HepG2 (cell line): ENCODE measurements around the gene KCNS1. TPM values are rescaled to one million over a fixed set of nuclear protein-coding genes. Genes with fewer than 3 reads are reported as not detected.

Experiments used
- CHD4 ChIP-seq: fragments of 200-600 bp; sonication (generic); IDR thresholded peaks from 2 replicates; pipeline ENCODE4 v1.7.0; 2017; ENCODE audit warnings: mild to moderate bottlenecking, low read length, borderline replicate concordance
- ELF1 ChIP-seq: sonication (generic); formaldehyde crosslinking; IDR thresholded peaks from 2 replicates; pipeline ENCODE4 v1.4.0; 2020; ENCODE audit warnings: missing genetic modification reagents
- KDM5B ChIP-seq: sonication (generic); formaldehyde crosslinking; IDR thresholded peaks from 2 replicates; pipeline ENCODE4 v1.4.0; 2020; ENCODE audit warnings: missing genetic modification reagents, mild to moderate bottlenecking, borderline replicate concordance
- KLF15 ChIP-seq: sonication (generic); formaldehyde crosslinking; IDR thresholded peaks from 2 replicates; pipeline ENCODE4 v1.8.1; 2023; ENCODE audit warnings: borderline replicate concordance, mild to moderate bottlenecking, inconsistent platforms, missing genetic modification reagents, mixed read lengths
- NAIF1 ChIP-seq: sonication (generic); formaldehyde crosslinking; IDR thresholded peaks from 2 replicates; pipeline ENCODE4 v1.5.0; 2020; ENCODE audit warnings: mild to moderate bottlenecking, missing genetic modification reagents, borderline replicate concordance
- RCOR2 ChIP-seq: IDR thresholded peaks from 2 replicates; pipeline ENCODE4 v1.6.1; 2016; ENCODE audit warnings: missing biosample characterization, missing genetic modification reagents
- SALL2 ChIP-seq: sonication (generic); formaldehyde crosslinking; IDR thresholded peaks from 2 replicates; pipeline ENCODE4 v1.8.1; 2023; ENCODE audit warnings: mild to moderate bottlenecking, missing genetic modification reagents, inconsistent platforms
- SKI ChIP-seq: fragments of 450-650 bp; IDR thresholded peaks from one replicate; pipeline ENCODE4 v1.6.1; 2018; ENCODE audit warnings: mild to moderate bottlenecking; ENCODE audit not compliant: partially characterized antibody
- ZNF773 ChIP-seq: sonication (generic); formaldehyde crosslinking; IDR thresholded peaks from 2 replicates; pipeline ENCODE4 v1.4.0; 2020; ENCODE audit warnings: missing genetic modification reagents, borderline replicate concordance
- polyA plus RNA-seq, 8 experiments: library from polyadenylated mRNA; depleted of rRNA in 3 of 8; stranded (reverse) in 7 of 8; unstranded in 1 of 8; fragments of >200 nt; fragmentation: Illumina TruSeq in 4 of 8; extraction: Trizol in 4 of 8; gene quantifications; 2 replicates each; pipeline versions ENCODE4 v1.2.1 to v1.2.3, GENCODE V29; 2011 to 2016; ENCODE audit warnings: low read depth in 4 of 8, missing spikeins in 1 of 8, mixed read lengths in 1 of 8; ENCODE audit not compliant: insufficient read depth in 1 of 8
- total RNA-seq, 5 experiments: library from RNA; depleted of rRNA; stranded (reverse); fragments of >200 nt; fragmentation: Illumina TruSeq; extraction: Trizol; gene quantifications; 2 replicates each; pipeline ENCODE4 v1.2.3, GENCODE V29; 2016; ENCODE audit warnings: low read depth in 1 of 5
- TF ChIP-seq, protein P1 (sequence below), 2 experiments: fragments of 450-650 bp in 1 of 2; sonication (generic) in 1 of 2; formaldehyde crosslinking in 1 of 2; IDR thresholded peaks; 2 replicates each; pipeline versions ENCODE4 v1.6.1 to v1.8.0; 2016 to 2022; ENCODE audit warnings: antibody characterized with exemption in 1 of 2, mild to moderate bottlenecking in 1 of 2, missing genetic modification reagents in 1 of 2
- TF ChIP-seq, protein P2 (sequence below): sonication (generic); formaldehyde crosslinking; IDR thresholded peaks from 2 replicates; pipeline ENCODE4 v1.4.0; 2020; ENCODE audit warnings: missing genetic modification reagents
- TF ChIP-seq, protein P3 (sequence below): IDR thresholded peaks from 2 replicates; pipeline ENCODE4 v1.6.1; 2016
- TF ChIP-seq, protein P4 (sequence below): sonication (generic); formaldehyde crosslinking; IDR thresholded peaks from 2 replicates; pipeline ENCODE4 v1.4.0; 2020; ENCODE audit warnings: mild to moderate bottlenecking, low read depth, missing genetic modification reagents

KCNS1 gene
- total and polyA plus RNA-seq, 2 of the 13 experiments (the other 11 are each of a cell fraction or from before 2014, with no cell fraction given) = 0.03 TPM; not detected in 1

DNA sequence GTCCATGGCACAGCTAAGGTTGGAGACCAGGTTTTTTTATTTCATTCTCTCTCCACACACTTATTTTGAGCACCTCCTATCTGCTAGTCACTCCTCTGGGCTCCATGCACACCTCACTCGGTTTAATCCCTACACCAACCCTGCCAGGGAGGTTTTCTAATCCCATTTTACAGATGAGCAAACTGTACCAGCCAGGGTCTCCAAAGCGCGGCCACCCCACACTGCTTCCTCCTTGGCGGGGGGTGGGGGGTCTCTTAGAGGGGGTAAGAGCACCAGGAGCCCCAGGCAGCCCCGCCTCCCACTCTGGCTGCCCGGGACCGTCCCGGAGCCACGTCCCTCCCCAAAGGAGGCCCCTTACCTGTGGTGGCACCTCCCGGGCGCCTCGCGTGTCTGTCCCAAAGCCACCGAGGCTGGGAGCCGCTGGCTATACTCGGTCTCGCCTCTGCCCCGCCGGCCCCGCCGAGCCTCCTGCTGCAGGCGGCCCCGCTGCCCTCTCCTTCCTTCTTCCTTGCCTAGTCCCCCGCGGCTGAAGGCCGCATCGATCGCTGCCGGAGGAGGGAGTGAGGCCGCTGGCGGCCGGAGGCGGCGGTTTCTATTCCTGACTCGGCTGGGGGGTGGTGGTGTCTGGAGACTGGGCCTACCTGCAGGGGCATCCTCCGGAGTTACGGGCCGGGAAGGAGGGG is at the start of gene KCNS1 (continued):
- TF ChIP-seq SKI (no peak), NAIF1 (CRISPR knock-in tag) (no peak), RCOR2 (no peak), SALL2 (CRISPR knock-in tag) (no peak), ZNF773 (CRISPR knock-in tag) (no peak), ELF1 (CRISPR knock-in tag) (peak; percentile 20; the same call in 1 of the 2 replicates), KDM5B (CRISPR knock-in tag) (no peak), CHD4 (no peak), KLF15 (CRISPR knock-in tag) (no peak)
- TF ChIP-seq, protein P1, sequence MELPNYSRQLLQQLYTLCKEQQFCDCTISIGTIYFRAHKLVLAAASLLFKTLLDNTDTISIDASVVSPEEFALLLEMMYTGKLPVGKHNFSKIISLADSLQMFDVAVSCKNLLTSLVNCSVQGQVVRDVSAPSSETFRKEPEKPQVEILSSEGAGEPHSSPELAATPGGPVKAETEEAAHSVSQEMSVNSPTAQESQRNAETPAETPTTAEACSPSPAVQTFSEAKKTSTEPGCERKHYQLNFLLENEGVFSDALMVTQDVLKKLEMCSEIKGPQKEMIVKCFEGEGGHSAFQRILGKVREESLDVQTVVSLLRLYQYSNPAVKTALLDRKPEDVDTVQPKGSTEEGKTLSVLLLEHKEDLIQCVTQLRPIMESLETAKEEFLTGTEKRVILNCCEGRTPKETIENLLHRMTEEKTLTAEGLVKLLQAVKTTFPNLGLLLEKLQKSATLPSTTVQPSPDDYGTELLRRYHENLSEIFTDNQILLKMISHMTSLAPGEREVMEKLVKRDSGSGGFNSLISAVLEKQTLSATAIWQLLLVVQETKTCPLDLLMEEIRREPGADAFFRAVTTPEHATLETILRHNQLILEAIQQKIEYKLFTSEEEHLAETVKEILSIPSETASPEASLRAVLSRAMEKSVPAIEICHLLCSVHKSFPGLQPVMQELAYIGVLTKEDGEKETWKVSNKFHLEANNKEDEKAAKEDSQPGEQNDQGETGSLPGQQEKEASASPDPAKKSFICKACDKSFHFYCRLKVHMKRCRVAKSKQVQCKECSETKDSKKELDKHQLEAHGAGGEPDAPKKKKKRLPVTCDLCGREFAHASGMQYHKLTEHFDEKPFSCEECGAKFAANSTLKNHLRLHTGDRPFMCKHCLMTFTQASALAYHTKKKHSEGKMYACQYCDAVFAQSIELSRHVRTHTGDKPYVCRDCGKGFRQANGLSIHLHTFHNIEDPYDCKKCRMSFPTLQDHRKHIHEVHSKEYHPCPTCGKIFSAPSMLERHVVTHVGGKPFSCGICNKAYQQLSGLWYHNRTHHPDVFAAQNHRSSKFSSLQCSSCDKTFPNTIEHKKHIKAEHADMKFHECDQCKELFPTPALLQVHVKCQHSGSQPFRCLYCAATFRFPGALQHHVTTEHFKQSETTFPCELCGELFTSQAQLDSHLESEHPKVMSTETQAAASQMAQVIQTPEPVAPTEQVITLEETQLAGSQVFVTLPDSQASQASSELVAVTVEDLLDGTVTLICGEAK (IDR thresholded peaks at IDR 0.05) = no peak
- TF ChIP-seq, protein P1 (CRISPR knock-in tag; IDR thresholded peaks at IDR 0.05) = no peak
- TF ChIP-seq, protein P2, sequence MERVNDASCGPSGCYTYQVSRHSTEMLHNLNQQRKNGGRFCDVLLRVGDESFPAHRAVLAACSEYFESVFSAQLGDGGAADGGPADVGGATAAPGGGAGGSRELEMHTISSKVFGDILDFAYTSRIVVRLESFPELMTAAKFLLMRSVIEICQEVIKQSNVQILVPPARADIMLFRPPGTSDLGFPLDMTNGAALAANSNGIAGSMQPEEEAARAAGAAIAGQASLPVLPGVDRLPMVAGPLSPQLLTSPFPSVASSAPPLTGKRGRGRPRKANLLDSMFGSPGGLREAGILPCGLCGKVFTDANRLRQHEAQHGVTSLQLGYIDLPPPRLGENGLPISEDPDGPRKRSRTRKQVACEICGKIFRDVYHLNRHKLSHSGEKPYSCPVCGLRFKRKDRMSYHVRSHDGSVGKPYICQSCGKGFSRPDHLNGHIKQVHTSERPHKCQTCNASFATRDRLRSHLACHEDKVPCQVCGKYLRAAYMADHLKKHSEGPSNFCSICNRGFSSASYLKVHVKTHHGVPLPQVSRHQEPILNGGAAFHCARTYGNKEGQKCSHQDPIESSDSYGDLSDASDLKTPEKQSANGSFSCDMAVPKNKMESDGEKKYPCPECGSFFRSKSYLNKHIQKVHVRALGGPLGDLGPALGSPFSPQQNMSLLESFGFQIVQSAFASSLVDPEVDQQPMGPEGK (CRISPR knock-in tag) = 0 out of 2 replicates have a peak, but pooled peaks have one; percentile 50
- TF ChIP-seq, protein P3, sequence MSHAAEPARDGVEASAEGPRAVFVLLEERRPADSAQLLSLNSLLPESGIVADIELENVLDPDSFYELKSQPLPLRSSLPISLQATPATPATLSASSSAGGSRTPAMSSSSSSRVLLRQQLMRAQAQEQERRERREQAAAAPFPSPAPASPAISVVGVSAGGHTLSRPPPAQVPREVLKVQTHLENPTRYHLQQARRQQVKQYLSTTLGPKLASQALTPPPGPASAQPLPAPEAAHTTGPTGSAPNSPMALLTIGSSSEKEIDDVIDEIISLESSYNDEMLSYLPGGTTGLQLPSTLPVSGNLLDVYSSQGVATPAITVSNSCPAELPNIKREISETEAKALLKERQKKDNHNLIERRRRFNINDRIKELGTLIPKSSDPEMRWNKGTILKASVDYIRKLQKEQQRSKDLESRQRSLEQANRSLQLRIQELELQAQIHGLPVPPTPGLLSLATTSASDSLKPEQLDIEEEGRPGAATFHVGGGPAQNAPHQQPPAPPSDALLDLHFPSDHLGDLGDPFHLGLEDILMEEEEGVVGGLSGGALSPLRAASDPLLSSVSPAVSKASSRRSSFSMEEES = no peak
- TF ChIP-seq, protein P4, sequence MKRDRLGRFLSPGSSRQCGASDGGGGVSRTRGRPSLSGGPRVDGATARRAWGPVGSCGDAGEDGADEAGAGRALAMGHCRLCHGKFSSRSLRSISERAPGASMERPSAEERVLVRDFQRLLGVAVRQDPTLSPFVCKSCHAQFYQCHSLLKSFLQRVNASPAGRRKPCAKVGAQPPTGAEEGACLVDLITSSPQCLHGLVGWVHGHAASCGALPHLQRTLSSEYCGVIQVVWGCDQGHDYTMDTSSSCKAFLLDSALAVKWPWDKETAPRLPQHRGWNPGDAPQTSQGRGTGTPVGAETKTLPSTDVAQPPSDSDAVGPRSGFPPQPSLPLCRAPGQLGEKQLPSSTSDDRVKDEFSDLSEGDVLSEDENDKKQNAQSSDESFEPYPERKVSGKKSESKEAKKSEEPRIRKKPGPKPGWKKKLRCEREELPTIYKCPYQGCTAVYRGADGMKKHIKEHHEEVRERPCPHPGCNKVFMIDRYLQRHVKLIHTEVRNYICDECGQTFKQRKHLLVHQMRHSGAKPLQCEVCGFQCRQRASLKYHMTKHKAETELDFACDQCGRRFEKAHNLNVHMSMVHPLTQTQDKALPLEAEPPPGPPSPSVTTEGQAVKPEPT (CRISPR knock-in tag) = no peak
